ENCODE data around the gene MAP3K7.

The MAP3K7 gene

GRCh38 chr6:90478789-90479602, 107.9 kb downstream of the MAP3K7 start:
- Histone ChIP-seq H3K4me3 (ENCODE audit: low read depth in 1 of 5, low read length in 5 of 5) (no peak overlapping the region), H3K27ac (ENCODE audit: low read depth, low read length) (no peak overlapping the region), H3K36me3 (ENCODE audit: control insufficient read depth in 5 of 5, insufficient read depth in 5 of 5, low read length in 5 of 5) (no peaks in the 10 kb centered on the region), H3K9me3 (ENCODE audit: control insufficient read depth in 5 of 5, low read length in 5 of 5) (no peaks in the 10 kb centered on the region), H3K4me1 (ENCODE audit: control insufficient read depth in 5 of 5, insufficient read depth in 5 of 5, low read length in 5 of 5) (peaks cover 0 to 4% (median 4%) of the 10 kb centered on the region in 5 donors), H3K27me3 (ENCODE audit: control insufficient read depth in 5 of 5, insufficient read depth in 4 of 5, low read length in 5 of 5) (no peaks in the 10 kb centered on the region), H3K9ac (ENCODE audit: low read length in 5 of 5) (no peak overlapping the region)

- peaks cover 0 to 4% (median 4%) of the 10 kb centered on the region in 5 donors for H3K4me1 ChIP-seq (ENCODE audit: control insufficient read depth in 5 of 5, insufficient read depth in 5 of 5, low read length in 5 of 5)
- H3K27me3 ChIP-seq (ENCODE audit: control insufficient read depth in 5 of 5, insufficient read depth in 4 of 5, low read length in 5 of 5) = no peaks in the 10 kb centered on the region
- no peak overlapping the region for H3K4me3 ChIP-seq (ENCODE audit: low read depth in 1 of 5, low read length in 5 of 5)
- H3K9me3 ChIP-seq (ENCODE audit: control insufficient read depth in 5 of 5, low read length in 5 of 5) = no peaks in the 10 kb centered on the region
- H3K36me3 ChIP-seq (ENCODE audit: control insufficient read depth in 5 of 5, insufficient read depth in 5 of 5, low read length in 5 of 5) = no peaks in the 10 kb centered on the region
- H3K27ac ChIP-seq (ENCODE audit: low read depth, low read length) = no peak overlapping the region
- no peak overlapping the region for H3K9ac ChIP-seq (ENCODE audit: low read length in 5 of 5)
These were observed 108.6 kb downstream of the MAP3K7 start for GRCh38 chr6:90478278-90478677.

GRCh38 chr6:90477366-90477765, 109.5 kb downstream of the MAP3K7 start:
- no peak overlapping the region for H3K9ac ChIP-seq (ENCODE audit: low read length in 5 of 5)
- peaks cover 0 to 4% (median 4%) of the 10 kb centered on the region in 5 donors for H3K4me1 ChIP-seq (ENCODE audit: control insufficient read depth in 5 of 5, insufficient read depth in 5 of 5, low read length in 5 of 5)
- H3K27ac ChIP-seq (ENCODE audit: low read depth, low read length) = no peak overlapping the region
- H3K36me3 ChIP-seq (ENCODE audit: control insufficient read depth in 5 of 5, insufficient read depth in 5 of 5, low read length in 5 of 5) = no peaks in the 10 kb centered on the region
- no peak overlapping the region for H3K4me3 ChIP-seq (ENCODE audit: low read depth in 1 of 5, low read length in 5 of 5)
- no peaks in the 10 kb centered on the region for H3K27me3 ChIP-seq (ENCODE audit: control insufficient read depth in 5 of 5, insufficient read depth in 4 of 5, low read length in 5 of 5)
- no peaks in the 10 kb centered on the region for H3K9me3 ChIP-seq (ENCODE audit: control insufficient read depth in 5 of 5, low read length in 5 of 5)

GRCh38 chr6:90472716-90473115, 114.2 kb downstream of the MAP3K7 start:
- H3K4me3 ChIP-seq (ENCODE audit: low read depth in 1 of 5, low read length in 5 of 5) = no peak overlapping the region
- no peak overlapping the region for H3K27ac ChIP-seq (ENCODE audit: low read depth, low read length)
- H3K9me3 ChIP-seq (ENCODE audit: control insufficient read depth in 5 of 5, low read length in 5 of 5) = no peaks in the 10 kb centered on the region
- H3K27me3 ChIP-seq (ENCODE audit: control insufficient read depth in 5 of 5, insufficient read depth in 4 of 5, low read length in 5 of 5) = no peaks in the 10 kb centered on the region
- H3K36me3 ChIP-seq (ENCODE audit: control insufficient read depth in 5 of 5, insufficient read depth in 5 of 5, low read length in 5 of 5) = no peaks in the 10 kb centered on the region
- H3K4me1 ChIP-seq (ENCODE audit: control insufficient read depth in 5 of 5, insufficient read depth in 5 of 5, low read length in 5 of 5) = peaks cover 0 to 5% (median 0%) of the 10 kb centered on the region in 5 donors
- H3K9ac ChIP-seq (ENCODE audit: low read length in 5 of 5) = no peak overlapping the region

- Histone ChIP-seq H3K9ac (ENCODE audit: low read length in 5 of 5) (no peak overlapping the region), H3K4me1 (ENCODE audit: control insufficient read depth in 5 of 5, insufficient read depth in 5 of 5, low read length in 5 of 5) (peaks cover 0 to 5% (median 0%) of the 10 kb centered on the region in 5 donors), H3K4me3 (ENCODE audit: low read depth in 1 of 5, low read length in 5 of 5) (no peak overlapping the region), H3K9me3 (ENCODE audit: control insufficient read depth in 5 of 5, low read length in 5 of 5) (no peaks in the 10 kb centered on the region), H3K27ac (ENCODE audit: low read depth, low read length) (no peak overlapping the region), H3K27me3 (ENCODE audit: control insufficient read depth in 5 of 5, insufficient read depth in 4 of 5, low read length in 5 of 5) (no peaks in the 10 kb centered on the region), H3K36me3 (ENCODE audit: control insufficient read depth in 5 of 5, insufficient read depth in 5 of 5, low read length in 5 of 5) (no peaks in the 10 kb centered on the region)
These were observed 115.6 kb downstream of the MAP3K7 start for GRCh38 chr6:90471263-90471662.

- Histone ChIP-seq H3K27ac (ENCODE audit: low read depth, low read length) (no peak overlapping the region), H3K27me3 (ENCODE audit: control insufficient read depth in 5 of 5, insufficient read depth in 4 of 5, low read length in 5 of 5) (no peaks in the 10 kb centered on the region), H3K9ac (ENCODE audit: low read length in 5 of 5) (no peak overlapping the region), H3K36me3 (ENCODE audit: control insufficient read depth in 5 of 5, insufficient read depth in 5 of 5, low read length in 5 of 5) (no peaks in the 10 kb centered on the region), H3K4me1 (ENCODE audit: control insufficient read depth in 5 of 5, insufficient read depth in 5 of 5, low read length in 5 of 5) (peaks cover 0 to 5% (median 0%) of the 10 kb centered on the region in 5 donors), H3K4me3 (ENCODE audit: low read depth in 1 of 5, low read length in 5 of 5) (no peak overlapping the region), H3K9me3 (ENCODE audit: control insufficient read depth in 5 of 5, low read length in 5 of 5) (no peaks in the 10 kb centered on the region)
These were observed 117.0 kb downstream of the MAP3K7 start for GRCh38 chr6:90469906-90470305.

- no peaks in the 10 kb centered on the region for H3K36me3 ChIP-seq (ENCODE audit: control insufficient read depth in 5 of 5, insufficient read depth in 5 of 5, low read length in 5 of 5)
- no peak overlapping the region for H3K27ac ChIP-seq (ENCODE audit: low read depth, low read length)
These were observed 118.0 kb downstream of the MAP3K7 start for GRCh38 chr6:90468859-90469258.

GRCh38 chr6:90468080-90468479, 118.8 kb downstream of the MAP3K7 start:
- H3K27me3 ChIP-seq (ENCODE audit: control insufficient read depth in 5 of 5, insufficient read depth in 4 of 5, low read length in 5 of 5) = no peaks in the 10 kb centered on the region
- H3K4me3 ChIP-seq (ENCODE audit: low read depth in 1 of 5, low read length in 5 of 5) = no peak overlapping the region
- H3K36me3 ChIP-seq (ENCODE audit: control insufficient read depth in 5 of 5, insufficient read depth in 5 of 5, low read length in 5 of 5) = no peaks in the 10 kb centered on the region
- no peak overlapping the region for H3K27ac ChIP-seq (ENCODE audit: low read depth, low read length)
- H3K9ac ChIP-seq (ENCODE audit: low read length in 5 of 5) = no peak overlapping the region
- peaks cover 0 to 5% (median 0%) of the 10 kb centered on the region in 5 donors for H3K4me1 ChIP-seq (ENCODE audit: control insufficient read depth in 5 of 5, insufficient read depth in 5 of 5, low read length in 5 of 5)
- H3K9me3 ChIP-seq (ENCODE audit: control insufficient read depth in 5 of 5, low read length in 5 of 5) = no peaks in the 10 kb centered on the region

More at GRCh38 chr6:90468859-90469258, 118.0 kb downstream of the MAP3K7 start:
- Histone ChIP-seq H3K27me3 (ENCODE audit: control insufficient read depth in 5 of 5, insufficient read depth in 4 of 5, low read length in 5 of 5) (no peaks in the 10 kb centered on the region), H3K9ac (ENCODE audit: low read length in 5 of 5) (no peak overlapping the region), H3K9me3 (ENCODE audit: control insufficient read depth in 5 of 5, low read length in 5 of 5) (no peaks in the 10 kb centered on the region), H3K4me3 (ENCODE audit: low read depth in 1 of 5, low read length in 5 of 5) (no peak overlapping the region), H3K4me1 (ENCODE audit: control insufficient read depth in 5 of 5, insufficient read depth in 5 of 5, low read length in 5 of 5) (peaks cover 0 to 5% (median 0%) of the 10 kb centered on the region in 5 donors)

GRCh38 chr6:90467546-90467945, 119.3 kb downstream of the MAP3K7 start:
- no peak overlapping the region for H3K9ac ChIP-seq (ENCODE audit: low read length in 5 of 5)
- H3K27me3 ChIP-seq (ENCODE audit: control insufficient read depth in 5 of 5, insufficient read depth in 4 of 5, low read length in 5 of 5) = no peaks in the 10 kb centered on the region
- no peaks in the 10 kb centered on the region for H3K36me3 ChIP-seq (ENCODE audit: control insufficient read depth in 5 of 5, insufficient read depth in 5 of 5, low read length in 5 of 5)
- no peak overlapping the region for H3K27ac ChIP-seq (ENCODE audit: low read depth, low read length)
- no peaks in the 10 kb centered on the region for H3K9me3 ChIP-seq (ENCODE audit: control insufficient read depth in 5 of 5, low read length in 5 of 5)
- H3K4me3 ChIP-seq (ENCODE audit: low read depth in 1 of 5, low read length in 5 of 5) = no peak overlapping the region
- H3K4me1 ChIP-seq (ENCODE audit: control insufficient read depth in 5 of 5, insufficient read depth in 5 of 5, low read length in 5 of 5) = peaks cover 0 to 5% (median 0%) of the 10 kb centered on the region in 5 donors

- Histone ChIP-seq H3K4me3 (ENCODE audit: low read depth in 1 of 5, low read length in 5 of 5) (no peak overlapping the region), H3K9me3 (ENCODE audit: control insufficient read depth in 5 of 5, low read length in 5 of 5) (no peaks in the 10 kb centered on the region), H3K27me3 (ENCODE audit: control insufficient read depth in 5 of 5, insufficient read depth in 4 of 5, low read length in 5 of 5) (no peaks in the 10 kb centered on the region), H3K9ac (ENCODE audit: low read length in 5 of 5) (no peak overlapping the region), H3K36me3 (ENCODE audit: control insufficient read depth in 5 of 5, insufficient read depth in 5 of 5, low read length in 5 of 5) (no peaks in the 10 kb centered on the region), H3K27ac (ENCODE audit: low read depth, low read length) (no peak overlapping the region), H3K4me1 (ENCODE audit: control insufficient read depth in 5 of 5, insufficient read depth in 5 of 5, low read length in 5 of 5) (peaks cover 0 to 5% (median 0%) of the 10 kb centered on the region in 5 donors)
These were observed 120.5 kb downstream of the MAP3K7 start for GRCh38 chr6:90466154-90466940.

Measured in subcutaneous abdominal adipose tissue (tissue), 5 donors.